Measurements from ENCODE around the gene SPEG.

Gene SPEG

DNA sequence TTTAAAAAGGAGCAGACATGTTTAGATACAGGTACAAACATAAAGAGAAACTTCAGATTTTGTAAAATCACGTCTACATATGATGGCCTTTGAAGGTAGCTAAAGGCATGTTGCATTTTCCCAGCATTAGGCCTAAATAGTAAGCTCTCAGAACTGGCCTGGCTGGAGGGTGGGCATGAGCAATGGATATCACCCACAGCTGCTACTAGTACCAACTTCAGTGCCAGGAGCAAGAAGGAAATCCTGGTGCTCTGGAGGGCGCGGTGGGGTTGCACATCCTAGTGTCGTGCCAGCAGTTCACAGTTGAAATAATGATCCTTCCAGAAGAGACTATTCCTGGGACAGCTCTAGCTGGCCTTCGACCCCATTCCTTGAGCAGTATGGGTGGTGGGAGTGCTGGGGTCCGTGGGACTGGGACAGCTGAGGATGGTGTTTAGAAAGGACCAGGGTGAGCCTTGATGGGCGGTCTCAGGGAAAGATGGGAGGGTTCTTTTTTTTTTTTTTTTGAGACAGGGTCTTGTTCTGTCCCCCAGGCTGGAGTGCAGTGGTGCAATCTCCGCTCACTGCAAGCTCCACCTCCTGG, 11.6 kb upstream of the SPEG start:
- DNase-seq (ENCODE audit: extremely low spot score, insufficient read length, low read depth) (no peak), FAIRE-seq (no peak)

DNA sequence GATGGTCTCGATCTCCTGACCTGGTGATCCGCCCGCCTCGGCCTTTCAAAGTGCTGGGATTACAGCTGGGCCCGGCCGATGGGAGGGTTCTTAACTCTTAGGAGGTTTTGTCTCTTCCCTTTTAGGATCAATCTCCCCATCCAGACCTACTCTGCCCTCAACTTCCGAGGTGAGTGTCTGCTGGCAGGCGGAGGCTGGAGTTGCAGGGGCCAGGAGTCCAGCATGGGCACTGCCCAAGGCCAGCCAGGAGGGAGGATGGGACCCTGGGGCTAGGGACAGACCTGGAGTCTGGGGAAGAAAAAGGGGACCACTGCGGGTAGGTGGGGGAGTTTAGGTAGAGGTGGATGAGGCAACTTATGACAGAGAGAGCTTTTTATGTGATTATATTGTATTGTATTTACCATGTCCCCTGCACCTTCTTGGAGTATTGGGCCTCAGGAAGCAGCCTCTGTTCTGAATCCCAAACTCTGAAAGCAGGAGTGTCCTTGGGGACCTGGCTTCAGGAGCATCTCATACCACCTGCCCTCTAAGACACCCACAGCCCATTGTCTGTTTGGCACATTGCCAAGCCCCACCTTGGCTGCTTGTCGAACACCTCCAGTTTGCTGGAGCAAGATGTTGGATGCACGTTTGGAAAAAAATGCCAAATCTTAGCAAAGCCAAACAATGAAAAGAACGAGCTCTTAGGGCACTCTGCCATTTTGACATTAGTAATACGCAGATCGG, 10.8 kb upstream of the SPEG start:
- no peak for DNase-seq (ENCODE audit: extremely low spot score, insufficient read length, low read depth)
- FAIRE-seq = no peak

GRCh38 chr2:219425238-219426067, 9.2 kb upstream of the SPEG start:
- no peak for DNase-seq (ENCODE audit: extremely low spot score, insufficient read length, low read depth)
- FAIRE-seq = no peak

- DNase-seq (ENCODE audit: extremely low spot score, insufficient read length, low read depth) = no peak
- FAIRE-seq = no peak
Observed at GRCh38 chr2:219426068-219426443, 8.6 kb upstream of the SPEG start.

DNA sequence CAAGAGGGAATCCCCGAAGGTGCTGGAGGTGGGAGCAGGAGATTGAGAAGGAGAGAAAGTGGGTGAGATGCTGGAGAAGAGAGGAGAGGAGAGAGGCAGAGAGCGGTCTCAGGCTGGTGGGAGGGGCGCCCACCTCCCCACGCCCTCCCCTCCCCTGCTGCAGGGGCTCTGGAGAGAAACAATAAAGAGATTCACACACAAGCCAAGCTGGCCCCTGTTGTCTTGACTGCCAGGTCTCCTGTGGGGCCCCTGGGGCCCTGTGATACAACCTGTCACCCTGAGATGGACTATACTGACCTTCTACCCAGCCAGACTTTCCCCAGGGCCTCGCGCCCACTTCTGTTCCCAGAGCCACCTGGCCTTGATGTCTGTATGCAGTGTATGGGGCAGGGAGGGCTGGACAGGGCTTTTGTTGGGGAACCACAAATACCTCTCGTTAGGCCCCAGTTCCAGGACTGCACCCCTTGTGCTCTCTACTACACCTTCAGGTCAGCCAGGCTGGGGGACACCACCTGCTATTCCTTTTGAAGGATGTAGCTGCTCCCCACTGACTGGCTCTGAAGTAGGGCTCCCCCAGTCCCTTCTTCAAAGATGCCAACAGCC, 8.0 kb upstream of the SPEG start:
- DNase-seq (ENCODE audit: extremely low spot score, insufficient read length, low read depth) = no peak
- FAIRE-seq = no peak

- FAIRE-seq (no peak), DNase-seq (ENCODE audit: extremely low spot score, insufficient read length, low read depth) (no peak)
Observed at GRCh38 chr2:219428469-219428868, 6.2 kb upstream of the SPEG start.

DNA sequence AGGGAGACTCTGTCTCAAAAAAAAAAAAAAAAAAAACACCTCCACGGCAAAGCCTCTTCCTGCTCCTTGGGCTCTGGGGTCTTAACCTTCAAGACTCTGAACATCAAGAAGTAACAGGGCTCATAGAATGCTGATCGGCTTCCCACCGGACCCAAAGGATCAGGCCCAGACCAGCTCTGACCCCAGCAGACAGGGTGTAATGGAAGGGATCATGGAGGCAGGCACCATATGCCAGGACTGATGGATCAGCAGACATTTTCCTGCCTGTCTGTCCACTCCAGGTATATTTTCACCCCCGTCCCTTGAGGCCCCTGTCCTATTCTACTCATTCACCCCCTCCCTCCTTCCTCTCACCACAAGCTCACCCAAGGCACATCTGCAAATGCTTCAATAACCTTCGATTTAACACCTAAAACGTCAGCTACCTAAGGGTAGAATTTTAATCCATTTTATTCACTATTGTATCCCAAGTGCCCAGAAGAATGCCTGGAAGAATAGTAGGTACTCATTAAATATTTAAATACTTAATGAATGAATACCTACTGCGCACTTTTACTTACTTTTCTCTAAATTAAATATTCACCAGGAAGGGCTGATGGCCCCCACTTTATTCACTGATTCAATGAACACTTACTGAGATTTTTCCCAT, 4.6 kb upstream of the SPEG start:
- FAIRE-seq (no peak), DNase-seq (ENCODE audit: extremely low spot score, insufficient read length, low read depth) (no peak)

DNA sequence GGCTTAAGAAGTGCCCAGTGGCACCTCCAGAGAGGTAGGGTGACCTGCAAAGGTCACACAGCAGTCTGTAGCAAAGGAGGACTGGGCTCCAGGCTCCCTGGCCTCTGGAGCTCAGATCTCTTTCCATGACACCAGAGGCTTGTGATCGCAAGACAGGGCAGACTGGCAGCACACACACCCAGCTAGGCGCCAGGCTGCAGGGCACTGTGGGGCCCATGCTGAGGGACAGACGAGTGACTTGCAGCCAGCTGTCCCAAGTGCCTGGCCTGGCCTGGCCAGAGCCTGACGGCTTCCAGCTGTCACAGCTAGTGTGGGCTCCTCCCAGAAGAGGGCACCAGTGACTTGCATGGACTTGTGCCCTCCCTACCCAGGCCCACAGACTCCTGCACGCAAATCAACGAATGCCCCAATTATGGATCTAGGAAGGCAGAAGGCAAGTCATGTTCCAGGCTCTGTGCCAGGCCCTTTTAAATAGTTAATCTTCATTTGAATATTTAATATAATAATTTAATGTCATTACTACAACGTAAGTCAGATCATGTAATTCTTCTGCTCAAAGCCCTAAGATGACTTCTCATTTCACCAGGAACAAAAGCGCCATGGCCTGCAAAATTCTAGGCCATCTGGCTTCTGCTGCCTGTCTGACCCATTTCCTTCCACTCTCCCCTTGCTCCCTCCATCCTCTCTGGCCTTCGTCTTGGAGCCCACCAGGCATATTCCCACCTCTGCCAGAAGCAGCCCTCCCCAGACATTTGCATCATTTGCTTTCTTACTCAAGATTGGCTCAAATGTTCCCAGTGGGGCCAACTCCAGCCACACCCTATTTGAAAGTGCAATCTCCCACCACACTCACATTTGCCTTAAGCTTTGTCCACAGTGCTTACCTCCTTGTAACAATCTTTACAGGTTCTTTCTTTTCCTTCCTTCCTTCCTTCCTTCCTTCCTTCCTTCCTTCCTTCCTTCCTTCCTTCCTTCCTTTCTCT, 3.7 kb upstream of the SPEG start:
- no peak for DNase-seq (ENCODE audit: extremely low spot score, insufficient read length, low read depth)

GRCh38 chr2:219433666-219434467, 776 bp upstream of the SPEG start:
- FAIRE-seq (no peak), DNase-seq (ENCODE audit: extremely low spot score, insufficient read length, low read depth) (no peak)

More for the DNA sequence above, 3.7 kb upstream of the SPEG start:
- FAIRE-seq = no peak

DNA sequence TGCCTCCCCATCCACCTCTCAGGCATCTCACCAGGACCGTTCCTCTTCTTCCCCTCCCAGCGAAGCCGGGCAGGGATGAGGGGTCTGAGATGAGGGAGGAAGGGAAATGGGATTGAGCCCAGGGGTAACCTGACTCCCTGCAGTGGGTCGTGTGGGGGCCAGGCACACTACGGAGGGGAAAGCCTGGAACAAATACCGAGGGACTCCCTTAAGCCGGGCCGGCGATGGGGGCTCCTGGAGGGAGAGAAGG, 250 bp upstream of the SPEG start:
- no peak for DNase-seq (ENCODE audit: extremely low spot score, insufficient read length, low read depth)
- no peak for FAIRE-seq

DNA sequence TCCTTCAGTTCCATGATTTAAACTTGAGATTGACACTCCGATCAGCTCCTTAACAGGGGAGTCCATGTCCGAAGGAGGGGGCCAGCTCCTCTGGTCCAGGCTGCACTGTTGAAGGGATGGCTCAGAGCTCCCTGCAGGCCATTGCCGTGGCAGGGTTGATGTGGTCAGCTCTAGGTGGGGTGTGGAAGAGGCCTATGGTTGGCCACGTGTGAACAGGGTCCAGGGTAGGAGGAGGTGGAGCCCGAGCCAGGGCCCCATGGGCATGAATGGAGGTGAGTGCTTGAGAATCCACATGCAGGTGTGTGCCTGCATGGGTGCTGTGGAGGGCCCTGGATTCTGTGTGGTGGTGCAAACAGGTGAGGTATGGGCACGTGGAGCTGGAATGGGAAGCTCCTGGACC, 1.1 kb downstream of the SPEG start:
- FAIRE-seq (no peak), DNase-seq (ENCODE audit: extremely low spot score, insufficient read length, low read depth) (no peak)

DNA sequence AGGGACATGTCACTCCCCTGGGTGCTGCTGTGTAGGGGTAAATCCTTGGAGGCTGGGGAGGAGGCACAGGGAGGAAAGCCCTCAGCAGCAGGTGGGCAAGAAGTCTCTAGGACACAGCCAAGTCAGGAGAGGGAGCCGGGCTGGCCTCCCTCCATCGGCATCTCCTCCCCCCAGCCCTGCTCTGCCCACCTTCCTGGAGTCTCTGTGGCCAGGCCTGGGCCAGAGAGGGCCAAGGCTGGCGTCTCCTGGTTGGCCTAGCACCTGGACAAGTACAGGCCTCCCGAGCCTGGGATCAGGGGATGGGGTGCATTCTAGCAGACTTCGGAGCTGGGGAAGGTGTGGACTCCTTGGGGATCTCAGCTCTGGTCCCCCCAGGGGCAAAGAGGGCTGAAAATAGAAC, 1.8 kb downstream of the SPEG start:
- DNase-seq (ENCODE audit: extremely low spot score, insufficient read length, low read depth) = no peak
- FAIRE-seq = no peak

DNA sequence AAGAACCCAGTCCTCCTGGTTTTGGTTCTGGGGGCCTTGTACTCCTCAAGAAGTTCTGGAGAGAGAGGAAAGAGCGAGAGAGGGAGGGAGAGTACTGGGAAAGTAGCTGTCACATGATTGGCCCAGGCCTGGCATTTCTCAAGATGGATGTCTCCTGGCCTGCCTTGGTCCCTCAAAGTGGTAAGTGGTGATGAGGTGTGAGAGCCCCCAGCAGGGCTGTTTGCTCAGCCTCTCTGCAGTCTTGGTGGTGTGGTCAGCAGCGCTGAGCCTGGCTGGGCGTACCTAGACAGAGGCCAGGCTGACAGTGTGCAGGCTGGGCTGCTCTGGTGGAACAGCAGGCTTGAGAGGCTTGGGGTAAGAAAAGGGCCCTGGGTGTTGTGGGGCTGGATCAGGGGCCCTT, 2.5 kb downstream of the SPEG start:
- DNase-seq (ENCODE audit: extremely low spot score, insufficient read length, low read depth) = no peak
- no peak for FAIRE-seq

DNA sequence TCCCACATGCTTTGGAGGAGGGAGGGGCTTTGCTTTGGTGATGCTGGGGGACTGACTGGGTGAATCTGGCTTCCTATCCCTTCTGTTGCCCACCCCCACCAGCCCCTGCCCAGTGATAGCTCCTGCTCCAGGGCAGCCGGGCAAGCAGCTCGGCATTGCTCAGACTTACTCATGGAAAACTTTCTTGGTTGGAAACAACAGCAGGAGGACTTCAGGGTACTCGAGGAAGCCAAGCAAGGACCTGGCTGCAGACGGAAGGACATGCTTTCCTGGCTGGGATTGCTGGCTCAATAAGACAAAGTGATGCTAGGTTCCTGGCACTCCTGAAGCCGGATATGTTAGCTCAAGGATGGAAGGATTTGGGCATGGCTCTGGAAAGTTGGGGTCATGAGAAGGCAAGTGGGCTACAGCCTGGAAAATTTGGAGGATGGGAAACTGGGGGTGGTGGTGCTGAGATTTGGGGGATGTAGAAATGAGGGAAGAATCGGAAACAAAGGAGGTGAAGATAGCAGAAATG, 3.1 kb downstream of the SPEG start:
- no peak for FAIRE-seq
- DNase-seq (ENCODE audit: extremely low spot score, insufficient read length, low read depth) = no peak

- FAIRE-seq = no peak
Observed at GRCh38 chr2:219438453-219438852, 3.8 kb downstream of the SPEG start.

DNA sequence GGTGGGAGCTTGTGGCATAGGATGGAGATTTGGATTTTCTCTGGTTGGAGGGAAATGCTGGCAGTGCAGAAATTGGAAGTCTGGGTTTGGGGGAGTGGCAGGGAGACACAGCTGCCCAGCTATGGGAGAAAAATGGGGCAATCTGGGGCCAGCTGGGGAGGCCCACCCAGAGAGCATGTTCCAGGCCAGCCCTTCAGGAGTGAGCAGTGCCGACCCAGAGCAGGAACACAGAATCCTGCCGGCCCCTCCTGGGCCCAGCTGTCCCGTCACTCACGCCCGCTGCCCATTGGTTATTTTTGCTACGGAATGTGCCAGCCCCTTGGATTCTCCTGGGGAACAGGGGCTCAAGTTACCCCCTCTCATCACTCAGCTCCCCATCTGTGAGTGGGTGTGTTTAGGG, 4.9 kb downstream of the SPEG start:
- DNase-seq (ENCODE audit: extremely low spot score, insufficient read length, low read depth) = no peak
- no peak for FAIRE-seq

More at GRCh38 chr2:219438453-219438852, 3.8 kb downstream of the SPEG start:
- DNase-seq (ENCODE audit: extremely low spot score, insufficient read length, low read depth) = no peak

GRCh38 chr2:219440388-219441256, 6.0 kb downstream of the SPEG start:
- FAIRE-seq (no peak), DNase-seq (ENCODE audit: extremely low spot score, insufficient read length, low read depth) (no peak)
